Measurements from ENCODE around the gene MOXD1.

Gene MOXD1

DNA sequence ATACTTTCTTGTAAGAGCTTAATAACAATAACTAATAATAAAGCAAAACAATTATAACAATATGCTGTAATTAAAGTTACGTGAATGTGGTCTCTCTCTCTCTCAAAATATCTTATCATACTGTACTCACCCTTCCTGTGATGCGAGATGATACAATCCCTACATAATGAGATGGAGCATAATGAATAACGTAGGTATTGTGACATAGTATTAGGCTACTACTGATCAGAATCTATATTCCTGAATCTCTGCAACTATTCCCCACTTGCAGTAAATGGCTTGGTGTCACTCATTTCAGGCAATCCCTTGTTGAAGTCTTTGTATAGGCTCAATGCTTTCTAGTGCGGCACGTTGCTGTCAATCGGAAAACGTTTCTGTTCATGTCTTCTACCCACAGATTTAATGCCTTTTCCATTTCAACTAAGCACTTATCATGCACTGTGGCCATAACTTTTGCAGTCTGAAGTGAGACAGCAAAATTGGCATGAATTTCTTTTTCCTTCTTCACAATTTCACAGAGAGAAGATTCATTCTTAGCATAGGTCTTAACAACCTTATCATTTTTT is 32.3 kb downstream of the MOXD1 start:
- 0 out of 2 replicates have a peak, but pooled peaks cover 2% of the 10 kb centered on the region for H3K4me1 ChIP-seq (ENCODE audit: control insufficient read depth, insufficient read depth, low read length)
- H3K4me3 ChIP-seq (ENCODE audit: low read depth, low read length) = no peak overlapping the region
- H3K36me3 ChIP-seq (ENCODE audit: control insufficient read depth in 2 of 2, insufficient read depth in 1 of 2, low read length in 2 of 2) = peaks cover 0 to 7% of the 10 kb centered on the region in 2 experiments; a peak in 1 of 3 replicates
- H3K27ac ChIP-seq (ENCODE audit: extremely low read depth, low read depth, low read length) = no peak overlapping the region
- POLR2A ChIA-PET = no interaction called here
- no peaks in the 10 kb centered on the region for H3K9me3 ChIP-seq (ENCODE audit: control insufficient read depth, insufficient read depth, low read depth, low read length)
- CTCF ChIA-PET = interaction anchor here (0.7 kb wide), 1 partner anchor 445 kb away, joined by 3 read pairs; no protein-coding TSS in a partner anchor
- TF ChIP-seq, protein P1, sequence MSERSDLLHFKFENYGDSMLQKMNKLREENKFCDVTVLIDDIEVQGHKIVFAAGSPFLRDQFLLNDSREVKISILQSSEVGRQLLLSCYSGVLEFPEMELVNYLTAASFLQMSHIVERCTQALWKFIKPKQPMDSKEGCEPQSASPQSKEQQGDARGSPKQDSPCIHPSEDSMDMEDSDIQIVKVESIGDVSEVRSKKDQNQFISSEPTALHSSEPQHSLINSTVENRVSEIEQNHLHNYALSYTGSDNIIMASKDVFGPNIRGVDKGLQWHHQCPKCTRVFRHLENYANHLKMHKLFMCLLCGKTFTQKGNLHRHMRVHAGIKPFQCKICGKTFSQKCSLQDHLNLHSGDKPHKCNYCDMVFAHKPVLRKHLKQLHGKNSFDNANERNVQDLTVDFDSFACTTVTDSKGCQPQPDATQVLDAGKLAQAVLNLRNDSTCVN (tag by site-specific recombination; optimal IDR thresholded peaks at IDR 0.05) = no peak
- TF ChIP-seq, protein P2, sequence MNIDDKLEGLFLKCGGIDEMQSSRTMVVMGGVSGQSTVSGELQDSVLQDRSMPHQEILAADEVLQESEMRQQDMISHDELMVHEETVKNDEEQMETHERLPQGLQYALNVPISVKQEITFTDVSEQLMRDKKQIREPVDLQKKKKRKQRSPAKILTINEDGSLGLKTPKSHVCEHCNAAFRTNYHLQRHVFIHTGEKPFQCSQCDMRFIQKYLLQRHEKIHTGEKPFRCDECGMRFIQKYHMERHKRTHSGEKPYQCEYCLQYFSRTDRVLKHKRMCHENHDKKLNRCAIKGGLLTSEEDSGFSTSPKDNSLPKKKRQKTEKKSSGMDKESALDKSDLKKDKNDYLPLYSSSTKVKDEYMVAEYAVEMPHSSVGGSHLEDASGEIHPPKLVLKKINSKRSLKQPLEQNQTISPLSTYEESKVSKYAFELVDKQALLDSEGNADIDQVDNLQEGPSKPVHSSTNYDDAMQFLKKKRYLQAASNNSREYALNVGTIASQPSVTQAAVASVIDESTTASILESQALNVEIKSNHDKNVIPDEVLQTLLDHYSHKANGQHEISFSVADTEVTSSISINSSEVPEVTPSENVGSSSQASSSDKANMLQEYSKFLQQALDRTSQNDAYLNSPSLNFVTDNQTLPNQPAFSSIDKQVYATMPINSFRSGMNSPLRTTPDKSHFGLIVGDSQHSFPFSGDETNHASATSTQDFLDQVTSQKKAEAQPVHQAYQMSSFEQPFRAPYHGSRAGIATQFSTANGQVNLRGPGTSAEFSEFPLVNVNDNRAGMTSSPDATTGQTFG (tag by site-specific recombination; IDR thresholded peaks at IDR 0.05; ENCODE audit: borderline replicate concordance) = no peak
- no peak for TF ChIP-seq ZSCAN23 (tag by site-specific recombination; IDR thresholded peaks at IDR 0.05)
- TF ChIP-seq ZNF473 (tag by site-specific recombination; IDR thresholded peaks at IDR 0.05) = no peak
- TF ChIP-seq ZNF146 (tag by site-specific recombination; IDR thresholded peaks at IDR 0.05) = no peak
- TF ChIP-seq ZSCAN16 (tag by site-specific recombination; IDR thresholded peaks at IDR 0.05) = no peak
- no peak for TF ChIP-seq ZBTB8A (tag by site-specific recombination; IDR thresholded peaks at IDR 0.05)
- TF ChIP-seq, protein P3, sequence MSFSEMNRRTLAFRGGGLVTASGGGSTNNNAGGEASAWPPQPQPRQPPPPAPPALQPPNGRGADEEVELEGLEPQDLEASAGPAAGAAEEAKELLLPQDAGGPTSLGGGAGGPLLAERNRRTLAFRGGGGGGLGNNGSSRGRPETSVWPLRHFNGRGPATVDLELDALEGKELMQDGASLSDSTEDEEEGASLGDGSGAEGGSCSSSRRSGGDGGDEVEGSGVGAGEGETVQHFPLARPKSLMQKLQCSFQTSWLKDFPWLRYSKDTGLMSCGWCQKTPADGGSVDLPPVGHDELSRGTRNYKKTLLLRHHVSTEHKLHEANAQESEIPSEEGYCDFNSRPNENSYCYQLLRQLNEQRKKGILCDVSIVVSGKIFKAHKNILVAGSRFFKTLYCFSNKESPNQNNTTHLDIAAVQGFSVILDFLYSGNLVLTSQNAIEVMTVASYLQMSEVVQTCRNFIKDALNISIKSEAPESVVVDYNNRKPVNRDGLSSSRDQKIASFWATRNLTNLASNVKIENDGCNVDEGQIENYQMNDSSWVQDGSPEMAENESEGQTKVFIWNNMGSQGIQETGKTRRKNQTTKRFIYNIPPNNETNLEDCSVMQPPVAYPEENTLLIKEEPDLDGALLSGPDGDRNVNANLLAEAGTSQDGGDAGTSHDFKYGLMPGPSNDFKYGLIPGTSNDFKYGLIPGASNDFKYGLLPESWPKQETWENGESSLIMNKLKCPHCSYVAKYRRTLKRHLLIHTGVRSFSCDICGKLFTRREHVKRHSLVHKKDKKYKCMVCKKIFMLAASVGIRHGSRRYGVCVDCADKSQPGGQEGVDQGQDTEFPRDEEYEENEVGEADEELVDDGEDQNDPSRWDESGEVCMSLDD (tag by site-specific recombination; IDR thresholded peaks at IDR 0.05) = no peak
- no peak for TF ChIP-seq ZNF248 (tag by site-specific recombination; IDR thresholded peaks at IDR 0.05)
- TF ChIP-seq SCRT1 (tag by site-specific recombination; IDR thresholded peaks at IDR 0.05; ENCODE audit: borderline replicate concordance) = no peak
- TF ChIP-seq, protein P4, sequence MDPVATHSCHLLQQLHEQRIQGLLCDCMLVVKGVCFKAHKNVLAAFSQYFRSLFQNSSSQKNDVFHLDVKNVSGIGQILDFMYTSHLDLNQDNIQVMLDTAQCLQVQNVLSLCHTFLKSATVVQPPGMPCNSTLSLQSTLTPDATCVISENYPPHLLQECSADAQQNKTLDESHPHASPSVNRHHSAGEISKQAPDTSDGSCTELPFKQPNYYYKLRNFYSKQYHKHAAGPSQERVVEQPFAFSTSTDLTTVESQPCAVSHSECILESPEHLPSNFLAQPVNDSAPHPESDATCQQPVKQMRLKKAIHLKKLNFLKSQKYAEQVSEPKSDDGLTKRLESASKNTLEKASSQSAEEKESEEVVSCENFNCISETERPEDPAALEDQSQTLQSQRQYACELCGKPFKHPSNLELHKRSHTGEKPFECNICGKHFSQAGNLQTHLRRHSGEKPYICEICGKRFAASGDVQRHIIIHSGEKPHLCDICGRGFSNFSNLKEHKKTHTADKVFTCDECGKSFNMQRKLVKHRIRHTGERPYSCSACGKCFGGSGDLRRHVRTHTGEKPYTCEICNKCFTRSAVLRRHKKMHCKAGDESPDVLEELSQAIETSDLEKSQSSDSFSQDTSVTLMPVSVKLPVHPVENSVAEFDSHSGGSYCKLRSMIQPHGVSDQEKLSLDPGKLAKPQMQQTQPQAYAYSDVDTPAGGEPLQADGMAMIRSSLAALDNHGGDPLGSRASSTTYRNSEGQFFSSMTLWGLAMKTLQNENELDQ (tag by site-specific recombination; IDR thresholded peaks at IDR 0.05; ENCODE audit: low read depth) = no peak
- TF ChIP-seq, protein P5, sequence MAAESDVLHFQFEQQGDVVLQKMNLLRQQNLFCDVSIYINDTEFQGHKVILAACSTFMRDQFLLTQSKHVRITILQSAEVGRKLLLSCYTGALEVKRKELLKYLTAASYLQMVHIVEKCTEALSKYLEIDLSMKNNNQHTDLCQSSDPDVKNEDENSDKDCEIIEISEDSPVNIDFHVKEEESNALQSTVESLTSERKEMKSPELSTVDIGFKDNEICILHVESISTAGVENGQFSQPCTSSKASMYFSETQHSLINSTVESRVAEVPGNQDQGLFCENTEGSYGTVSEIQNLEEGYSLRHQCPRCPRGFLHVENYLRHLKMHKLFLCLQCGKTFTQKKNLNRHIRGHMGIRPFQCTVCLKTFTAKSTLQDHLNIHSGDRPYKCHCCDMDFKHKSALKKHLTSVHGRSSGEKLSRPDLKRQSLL (tag by site-specific recombination; IDR thresholded peaks at IDR 0.05) = no peak
- no peak for TF ChIP-seq ZNF610 (tag by site-specific recombination; IDR thresholded peaks at IDR 0.05; ENCODE audit: borderline replicate concordance)
- no peak for TF ChIP-seq ZBTB1 (tag by site-specific recombination; IDR thresholded peaks at IDR 0.05)
- TF ChIP-seq, protein P6, sequence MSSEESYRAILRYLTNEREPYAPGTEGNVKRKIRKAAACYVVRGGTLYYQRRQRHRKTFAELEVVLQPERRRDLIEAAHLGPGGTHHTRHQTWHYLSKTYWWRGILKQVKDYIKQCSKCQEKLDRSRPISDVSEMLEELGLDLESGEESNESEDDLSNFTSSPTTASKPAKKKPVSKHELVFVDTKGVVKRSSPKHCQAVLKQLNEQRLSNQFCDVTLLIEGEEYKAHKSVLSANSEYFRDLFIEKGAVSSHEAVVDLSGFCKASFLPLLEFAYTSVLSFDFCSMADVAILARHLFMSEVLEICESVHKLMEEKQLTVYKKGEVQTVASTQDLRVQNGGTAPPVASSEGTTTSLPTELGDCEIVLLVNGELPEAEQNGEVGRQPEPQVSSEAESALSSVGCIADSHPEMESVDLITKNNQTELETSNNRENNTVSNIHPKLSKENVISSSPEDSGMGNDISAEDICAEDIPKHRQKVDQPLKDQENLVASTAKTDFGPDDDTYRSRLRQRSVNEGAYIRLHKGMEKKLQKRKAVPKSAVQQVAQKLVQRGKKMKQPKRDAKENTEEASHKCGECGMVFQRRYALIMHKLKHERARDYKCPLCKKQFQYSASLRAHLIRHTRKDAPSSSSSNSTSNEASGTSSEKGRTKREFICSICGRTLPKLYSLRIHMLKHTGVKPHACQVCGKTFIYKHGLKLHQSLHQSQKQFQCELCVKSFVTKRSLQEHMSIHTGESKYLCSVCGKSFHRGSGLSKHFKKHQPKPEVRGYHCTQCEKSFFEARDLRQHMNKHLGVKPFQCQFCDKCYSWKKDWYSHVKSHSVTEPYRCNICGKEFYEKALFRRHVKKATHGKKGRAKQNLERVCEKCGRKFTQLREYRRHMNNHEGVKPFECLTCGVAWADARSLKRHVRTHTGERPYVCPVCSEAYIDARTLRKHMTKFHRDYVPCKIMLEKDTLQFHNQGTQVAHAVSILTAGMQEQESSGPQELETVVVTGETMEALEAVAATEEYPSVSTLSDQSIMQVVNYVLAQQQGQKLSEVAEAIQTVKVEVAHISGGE (tag by site-specific recombination; conservative IDR thresholded peaks at IDR 0.05; ENCODE audit: low read depth) = no peak
- TF ChIP-seq IKZF3 (tag by site-specific recombination; IDR thresholded peaks at IDR 0.05) = no peak
- TF ChIP-seq, protein P7, sequence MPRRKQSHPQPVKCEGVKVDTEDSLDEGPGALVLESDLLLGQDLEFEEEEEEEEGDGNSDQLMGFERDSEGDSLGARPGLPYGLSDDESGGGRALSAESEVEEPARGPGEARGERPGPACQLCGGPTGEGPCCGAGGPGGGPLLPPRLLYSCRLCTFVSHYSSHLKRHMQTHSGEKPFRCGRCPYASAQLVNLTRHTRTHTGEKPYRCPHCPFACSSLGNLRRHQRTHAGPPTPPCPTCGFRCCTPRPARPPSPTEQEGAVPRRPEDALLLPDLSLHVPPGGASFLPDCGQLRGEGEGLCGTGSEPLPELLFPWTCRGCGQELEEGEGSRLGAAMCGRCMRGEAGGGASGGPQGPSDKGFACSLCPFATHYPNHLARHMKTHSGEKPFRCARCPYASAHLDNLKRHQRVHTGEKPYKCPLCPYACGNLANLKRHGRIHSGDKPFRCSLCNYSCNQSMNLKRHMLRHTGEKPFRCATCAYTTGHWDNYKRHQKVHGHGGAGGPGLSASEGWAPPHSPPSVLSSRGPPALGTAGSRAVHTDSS (tag by site-specific recombination; IDR thresholded peaks at IDR 0.05) = no peak
